HepG2 (cell line): Measurements from ENCODE around the gene ZNF175. TPM values are rescaled to one million over a fixed set of nuclear protein-coding genes. Genes with fewer than 3 reads are reported as not detected.

Experiments used
- FOSL1 ChIP-seq: sonication (generic); formaldehyde crosslinking; IDR thresholded peaks from 2 replicates; pipeline ENCODE4 v1.9.0; 2021; ENCODE audit warnings: missing genetic modification reagents, borderline replicate concordance
- HOXA9 ChIP-seq: sonication (generic); formaldehyde crosslinking; IDR thresholded peaks from 2 replicates; pipeline ENCODE4 v1.8.1; 2022; ENCODE audit warnings: missing genetic modification reagents, mild to moderate bottlenecking, moderate library complexity, borderline replicate concordance
- MTA1 ChIP-seq: sonication (generic); formaldehyde crosslinking; IDR thresholded peaks from 2 replicates; pipeline ENCODE4 v1.4.0; 2020; ENCODE audit warnings: missing genetic modification reagents, mild to moderate bottlenecking, borderline replicate concordance
- MTA3 ChIP-seq: sonication (generic); formaldehyde crosslinking; IDR thresholded peaks from 2 replicates; pipeline ENCODE4 v1.4.0; 2020; ENCODE audit warnings: missing genetic modification reagents
- NFYC ChIP-seq: IDR thresholded peaks from 2 replicates; pipeline ENCODE4 v1.6.1; 2016; ENCODE audit warnings: missing genetic modification reagents, missing compliant biosample characterization
- SATB2 ChIP-seq: sonication (generic); formaldehyde crosslinking; IDR thresholded peaks from 2 replicates; pipeline ENCODE4 v1.5.0; 2020; ENCODE audit warnings: missing genetic modification reagents
- YY1 ChIP-seq: IDR thresholded peaks from 2 replicates; pipeline ENCODE4 v1.6.1; 2011; ENCODE audit warnings: low read length, low read depth, moderate library complexity, mild to moderate bottlenecking; ENCODE audit not compliant: insufficient read depth, insufficient replicate concordance
- ZNF263 ChIP-seq: sonication (generic); formaldehyde crosslinking; IDR thresholded peaks from 2 replicates; pipeline ENCODE4 v1.4.0; 2020; ENCODE audit warnings: missing genetic modification reagents
- ZNF282 ChIP-seq: fragments of 450-650 bp; IDR thresholded peaks from 2 replicates; pipeline ENCODE4 v1.6.1; 2018; ENCODE audit not compliant: partially characterized antibody
- ZNF343 ChIP-seq: sonication (generic); formaldehyde crosslinking; IDR thresholded peaks from 2 replicates; pipeline ENCODE4 v1.4.0; 2020; ENCODE audit warnings: mild to moderate bottlenecking, missing genetic modification reagents
- ZNF644 ChIP-seq: IDR thresholded peaks from 2 replicates; pipeline ENCODE4 v1.6.1; 2016; ENCODE audit warnings: low read depth
- ZSCAN31 ChIP-seq: sonication (generic); formaldehyde crosslinking; IDR thresholded peaks from 2 replicates; pipeline ENCODE4 v1.5.0; 2020; ENCODE audit warnings: low read depth, mild to moderate bottlenecking, missing genetic modification reagents
- polyA plus RNA-seq, 8 experiments: library from polyadenylated mRNA; depleted of rRNA in 3 of 8; stranded (reverse) in 7 of 8; unstranded in 1 of 8; fragments of >200 nt; fragmentation: Illumina TruSeq in 4 of 8; extraction: Trizol in 4 of 8; gene quantifications; 2 replicates each; pipeline versions ENCODE4 v1.2.1 to v1.2.3, GENCODE V29; 2011 to 2016; ENCODE audit warnings: low read depth in 4 of 8, missing spikeins in 1 of 8, mixed read lengths in 1 of 8; ENCODE audit not compliant: insufficient read depth in 1 of 8
- total RNA-seq, 5 experiments: library from RNA; depleted of rRNA; stranded (reverse); fragments of >200 nt; fragmentation: Illumina TruSeq; extraction: Trizol; gene quantifications; 2 replicates each; pipeline ENCODE4 v1.2.3, GENCODE V29; 2016; ENCODE audit warnings: low read depth in 1 of 5
- TF ChIP-seq, protein P1 (sequence below): IDR thresholded peaks from 2 replicates; pipeline ENCODE4 v1.6.1; 2016; ENCODE audit warnings: mild to moderate bottlenecking
- TF ChIP-seq, protein P2 (sequence below): sonication (generic); formaldehyde crosslinking; conservative IDR thresholded peaks from 2 replicates; pipeline ENCODE4 v1.4.0; 2020; ENCODE audit warnings: missing genetic modification reagents
- TF ChIP-seq, protein P3 (sequence below): sonication (generic); formaldehyde crosslinking; IDR thresholded peaks from 2 replicates; pipeline ENCODE4 v1.5.0; 2020; ENCODE audit warnings: mild to moderate bottlenecking, missing genetic modification reagents, borderline replicate concordance
- TF ChIP-seq, protein P4 (sequence below): sonication (generic); formaldehyde crosslinking; IDR thresholded peaks from one replicate; pipeline ENCODE4 v1.5.1; 2020; ENCODE audit warnings: mild to moderate bottlenecking, missing genetic modification reagents; ENCODE audit errors: not compliant biosample characterization

ZNF175 gene
- total and polyA plus RNA-seq, 2 of the 13 experiments (the other 11 are each of a cell fraction or from before 2014, with no cell fraction given) = 1.2 to 1.5 TPM

DNA sequence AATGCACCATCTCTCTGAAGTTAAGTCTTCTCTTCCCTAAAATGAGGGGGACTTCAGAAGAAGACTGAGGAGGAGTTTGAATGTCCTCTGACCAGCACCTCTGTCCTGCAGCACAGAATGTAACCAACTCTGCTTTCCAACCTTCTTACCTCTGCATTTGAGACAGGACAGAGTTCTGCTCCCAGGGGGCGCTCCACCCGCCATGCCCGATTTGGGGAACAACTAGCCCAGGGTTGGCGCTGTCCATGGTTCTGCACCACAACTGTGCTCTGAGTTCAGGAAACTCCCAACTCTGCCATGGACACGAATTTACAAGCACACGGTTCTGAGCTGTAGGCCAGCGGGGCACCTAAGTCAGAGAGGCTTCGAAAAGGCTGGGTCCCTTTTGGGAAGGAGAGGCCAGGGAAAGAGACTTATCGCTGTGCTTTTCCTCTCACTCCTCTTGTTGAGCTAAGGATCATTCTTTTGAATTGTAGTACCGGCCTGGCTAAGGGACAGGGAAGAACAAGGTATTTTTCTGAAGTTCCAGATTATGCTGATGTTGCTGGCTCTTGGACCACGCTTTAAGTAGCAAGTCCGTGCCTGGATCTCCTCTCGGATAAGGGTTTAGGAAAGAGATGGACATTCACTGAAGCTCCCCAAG is 37.0 kb downstream of the ZNF175 start (continued):
- TF ChIP-seq MTA1 (CRISPR knock-in tag) (no peak), ZNF282 (no peak), HOXA9 (peak; percentile 88), SATB2 (peak; percentile 95), ZNF263 (CRISPR knock-in tag) (peak; percentile 59), YY1 (peak; percentile 40), FOSL1 (no peak), ZNF343 (CRISPR knock-in tag) (0 out of 2 replicates have a peak, but pooled peaks have one; percentile 50), ZSCAN31 (CRISPR knock-in tag) (peak; percentile 50; the same call in 1 of the 2 replicates), MTA3 (CRISPR knock-in tag) (0 out of 2 replicates have a peak, but pooled peaks have one; percentile 73), ZNF644 (CRISPR knock-in tag) (peak; percentile 81), NFYC (CRISPR knock-in tag) (peak; percentile 38; the same call in 1 of the 2 replicates)
- TF ChIP-seq, protein P1, sequence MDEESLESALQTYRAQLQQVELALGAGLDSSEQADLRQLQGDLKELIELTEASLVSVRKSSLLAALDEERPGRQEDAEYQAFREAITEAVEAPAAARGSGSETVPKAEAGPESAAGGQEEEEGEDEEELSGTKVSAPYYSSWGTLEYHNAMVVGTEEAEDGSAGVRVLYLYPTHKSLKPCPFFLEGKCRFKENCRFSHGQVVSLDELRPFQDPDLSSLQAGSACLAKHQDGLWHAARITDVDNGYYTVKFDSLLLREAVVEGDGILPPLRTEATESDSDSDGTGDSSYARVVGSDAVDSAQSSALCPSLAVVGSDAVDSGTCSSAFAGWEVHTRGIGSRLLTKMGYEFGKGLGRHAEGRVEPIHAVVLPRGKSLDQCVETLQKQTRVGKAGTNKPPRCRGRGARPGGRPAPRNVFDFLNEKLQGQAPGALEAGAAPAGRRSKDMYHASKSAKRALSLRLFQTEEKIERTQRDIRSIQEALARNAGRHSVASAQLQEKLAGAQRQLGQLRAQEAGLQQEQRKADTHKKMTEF (CRISPR knock-in tag) = 0 out of 2 replicates have a peak, but pooled peaks have one; percentile 30
- TF ChIP-seq, protein P2, sequence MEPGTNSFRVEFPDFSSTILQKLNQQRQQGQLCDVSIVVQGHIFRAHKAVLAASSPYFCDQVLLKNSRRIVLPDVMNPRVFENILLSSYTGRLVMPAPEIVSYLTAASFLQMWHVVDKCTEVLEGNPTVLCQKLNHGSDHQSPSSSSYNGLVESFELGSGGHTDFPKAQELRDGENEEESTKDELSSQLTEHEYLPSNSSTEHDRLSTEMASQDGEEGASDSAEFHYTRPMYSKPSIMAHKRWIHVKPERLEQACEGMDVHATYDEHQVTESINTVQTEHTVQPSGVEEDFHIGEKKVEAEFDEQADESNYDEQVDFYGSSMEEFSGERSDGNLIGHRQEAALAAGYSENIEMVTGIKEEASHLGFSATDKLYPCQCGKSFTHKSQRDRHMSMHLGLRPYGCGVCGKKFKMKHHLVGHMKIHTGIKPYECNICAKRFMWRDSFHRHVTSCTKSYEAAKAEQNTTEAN (CRISPR knock-in tag) = peak; percentile 77; the same call in 1 of the 2 replicates
- TF ChIP-seq, protein P3, sequence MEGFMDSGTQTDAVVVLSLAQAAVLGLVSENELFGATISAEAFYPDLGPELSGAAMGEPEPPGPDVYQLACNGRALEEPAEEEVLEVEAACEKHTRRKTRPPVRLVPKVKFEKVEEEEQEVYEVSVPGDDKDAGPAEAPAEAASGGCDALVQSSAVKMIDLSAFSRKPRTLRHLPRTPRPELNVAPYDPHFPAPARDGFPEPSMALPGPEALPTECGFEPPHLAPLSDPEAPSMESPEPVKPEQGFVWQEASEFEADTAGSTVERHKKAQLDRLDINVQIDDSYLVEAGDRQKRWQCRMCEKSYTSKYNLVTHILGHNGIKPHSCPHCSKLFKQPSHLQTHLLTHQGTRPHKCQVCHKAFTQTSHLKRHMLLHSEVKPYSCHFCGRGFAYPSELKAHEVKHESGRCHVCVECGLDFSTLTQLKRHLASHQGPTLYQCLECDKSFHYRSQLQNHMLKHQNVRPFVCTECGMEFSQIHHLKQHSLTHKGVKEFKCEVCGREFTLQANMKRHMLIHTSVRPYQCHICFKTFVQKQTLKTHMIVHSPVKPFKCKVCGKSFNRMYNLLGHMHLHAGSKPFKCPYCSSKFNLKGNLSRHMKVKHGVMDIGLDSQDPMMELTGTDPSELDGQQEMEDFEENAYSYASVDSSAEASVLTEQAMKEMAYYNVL (CRISPR knock-in tag) = peak; percentile 66; the same call in 1 of the 2 replicates
- TF ChIP-seq, protein P4, sequence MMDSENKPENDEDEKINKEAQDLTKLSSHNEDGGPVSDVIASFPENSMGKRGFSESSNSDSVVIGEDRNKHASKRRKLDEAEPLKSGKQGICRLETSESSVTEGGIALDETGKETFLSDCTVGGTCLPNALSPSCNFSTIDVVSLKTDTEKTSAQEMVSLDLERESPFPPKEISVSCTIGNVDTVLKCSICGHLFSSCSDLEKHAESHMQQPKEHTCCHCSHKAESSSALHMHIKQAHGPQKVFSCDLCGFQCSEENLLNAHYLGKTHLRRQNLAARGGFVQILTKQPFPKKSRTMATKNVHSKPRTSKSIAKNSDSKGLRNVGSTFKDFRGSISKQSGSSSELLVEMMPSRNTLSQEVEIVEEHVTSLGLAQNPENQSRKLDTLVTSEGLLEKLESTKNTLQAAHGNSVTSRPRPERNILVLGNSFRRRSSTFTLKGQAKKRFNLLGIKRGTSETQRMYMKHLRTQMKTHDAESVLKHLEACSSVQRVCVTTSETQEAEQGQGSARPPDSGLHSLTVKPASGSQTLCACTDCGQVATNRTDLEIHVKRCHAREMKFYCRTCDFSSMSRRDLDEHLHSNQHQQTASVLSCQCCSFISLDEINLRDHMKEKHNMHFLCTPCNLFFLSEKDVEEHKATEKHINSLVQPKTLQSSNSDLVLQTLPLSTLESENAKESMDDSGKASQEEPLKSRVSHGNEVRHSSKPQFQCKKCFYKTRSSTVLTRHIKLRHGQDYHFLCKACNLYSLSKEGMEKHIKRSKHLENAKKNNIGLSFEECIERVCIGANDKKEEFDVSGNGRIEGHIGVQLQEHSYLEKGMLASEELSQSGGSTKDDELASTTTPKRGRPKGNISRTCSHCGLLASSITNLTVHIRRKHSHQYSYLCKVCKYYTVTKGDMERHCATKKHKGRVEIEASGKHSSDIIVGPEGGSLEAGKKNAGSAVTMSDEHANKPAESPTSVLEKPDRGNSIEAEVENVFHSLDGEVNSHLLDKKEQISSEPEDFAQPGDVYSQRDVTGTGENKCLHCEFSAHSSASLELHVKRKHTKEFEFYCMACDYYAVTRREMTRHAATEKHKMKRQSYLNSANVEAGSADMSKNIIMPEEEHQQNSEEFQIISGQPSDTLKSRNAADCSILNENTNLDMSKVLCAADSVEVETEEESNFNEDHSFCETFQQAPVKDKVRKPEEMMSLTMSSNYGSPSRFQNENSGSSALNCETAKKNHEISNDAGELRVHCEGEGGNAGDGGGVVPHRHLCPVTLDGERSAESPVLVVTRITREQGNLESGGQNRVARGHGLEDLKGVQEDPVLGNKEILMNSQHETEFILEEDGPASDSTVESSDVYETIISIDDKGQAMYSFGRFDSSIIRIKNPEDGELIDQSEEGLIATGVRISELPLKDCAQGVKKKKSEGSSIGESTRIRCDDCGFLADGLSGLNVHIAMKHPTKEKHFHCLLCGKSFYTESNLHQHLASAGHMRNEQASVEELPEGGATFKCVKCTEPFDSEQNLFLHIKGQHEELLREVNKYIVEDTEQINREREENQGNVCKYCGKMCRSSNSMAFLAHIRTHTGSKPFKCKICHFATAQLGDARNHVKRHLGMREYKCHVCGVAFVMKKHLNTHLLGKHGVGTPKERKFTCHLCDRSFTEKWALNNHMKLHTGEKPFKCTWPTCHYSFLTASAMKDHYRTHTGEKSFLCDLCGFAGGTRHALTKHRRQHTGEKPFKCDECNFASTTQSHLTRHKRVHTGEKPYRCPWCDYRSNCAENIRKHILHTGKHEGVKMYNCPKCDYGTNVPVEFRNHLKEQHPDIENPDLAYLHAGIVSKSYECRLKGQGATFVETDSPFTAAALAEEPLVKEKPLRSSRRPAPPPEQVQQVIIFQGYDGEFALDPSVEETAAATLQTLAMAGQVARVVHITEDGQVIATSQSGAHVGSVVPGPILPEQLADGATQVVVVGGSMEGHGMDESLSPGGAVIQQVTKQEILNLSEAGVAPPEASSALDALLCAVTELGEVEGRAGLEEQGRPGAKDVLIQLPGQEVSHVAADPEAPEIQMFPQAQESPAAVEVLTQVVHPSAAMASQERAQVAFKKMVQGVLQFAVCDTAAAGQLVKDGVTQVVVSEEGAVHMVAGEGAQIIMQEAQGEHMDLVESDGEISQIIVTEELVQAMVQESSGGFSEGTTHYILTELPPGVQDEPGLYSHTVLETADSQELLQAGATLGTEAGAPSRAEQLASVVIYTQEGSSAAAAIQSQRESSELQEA (CRISPR knock-in tag) = no peak
